Osteoblast (primary cell): ENCODE results near the gene EIF4E1B. TPM values are rescaled to one million over a fixed set of nuclear protein-coding genes. Genes with fewer than 3 reads are reported as not detected.

ENCODE experiments used
- DNase-seq: peaks from one replicate; pipeline ENCODE4 v3.0.0; 2011; ENCODE audit warnings: low spot score, mixed read lengths; ENCODE audit not compliant: insufficient read length; ENCODE audit errors: missing footprints
- H2AFZ ChIP-seq: 2 replicates; pipeline ENCODE4 v1.6.0; 2011; ENCODE audit warnings: mild to moderate bottlenecking, low read length
- H3K27ac ChIP-seq: 2 replicates; pipeline ENCODE4 v1.5.1; 2011; ENCODE audit warnings: mild to moderate bottlenecking, low read depth, low read length, moderate library complexity
- H3K27me3 ChIP-seq: 2 replicates; pipeline ENCODE4 v1.6.0; 2012; ENCODE audit warnings: mild to moderate bottlenecking, control low read depth, inconsistent platforms, low read length, moderate library complexity; ENCODE audit not compliant: insufficient read depth
- H3K36me3 ChIP-seq: 2 replicates; pipeline ENCODE4 v1.5.1; 2011; ENCODE audit warnings: mild to moderate bottlenecking, low read length, control low read depth, moderate library complexity; ENCODE audit not compliant: insufficient read depth
- H3K4me1 ChIP-seq: 2 replicates; pipeline ENCODE4 v1.5.1; 2011; ENCODE audit warnings: mild to moderate bottlenecking, low read length, control low read depth, moderate library complexity; ENCODE audit not compliant: insufficient read depth
- H3K4me2 ChIP-seq: 2 replicates; pipeline ENCODE4 v1.6.0; 2011; ENCODE audit warnings: mild to moderate bottlenecking, low read length; ENCODE audit not compliant: insufficient read depth
- H3K4me3 ChIP-seq: fragments of 200-600 bp; sonication (generic); 3 replicates; pipeline ENCODE4 v1.5.1; 2012; ENCODE audit warnings: mild to moderate bottlenecking, low read length, inconsistent platforms; ENCODE audit not compliant: insufficient read depth
- H3K79me2 ChIP-seq: 2 replicates; pipeline ENCODE4 v1.6.0; 2012; ENCODE audit warnings: mild to moderate bottlenecking, low read length, control low read depth, inconsistent platforms; ENCODE audit not compliant: insufficient read depth
- H3K9me3 ChIP-seq: 2 replicates; pipeline ENCODE4 v1.5.1; 2011; ENCODE audit warnings: low read depth, low read length, control low read depth
- H4K20me1 ChIP-seq: 2 replicates; pipeline ENCODE4 v1.6.0; 2012; ENCODE audit warnings: mild to moderate bottlenecking, low read length, control low read depth; ENCODE audit not compliant: insufficient read depth
- total RNA-seq: library from RNA; depleted of rRNA; stranded (reverse); fragments of >200 nt; gene quantifications from 2 replicates; pipeline ENCODE4 v1.2.3, GENCODE V29; 2012
- TF ChIP-seq, protein P1 (sequence below): IDR thresholded peaks from 2 replicates; pipeline ENCODE4 v1.5.1; 2011; ENCODE audit warnings: mild to moderate bottlenecking, low read depth, low read length, moderate library complexity; ENCODE audit errors: extremely low read depth

EIF4E1B gene
- total RNA-seq, 1 donor = not detected

GRCh38 chr5:176616511-176616910 is 14.0 kb upstream of the EIF4E1B start:
- H3K4me3 ChIP-seq = no peak overlapping the region
- H2AFZ ChIP-seq = no peak overlapping the region
- no peaks in the 10 kb centered on the region for H4K20me1 ChIP-seq
- H3K27me3 ChIP-seq = peaks cover 48% of the 10 kb centered on the region
- TF ChIP-seq, protein P1, sequence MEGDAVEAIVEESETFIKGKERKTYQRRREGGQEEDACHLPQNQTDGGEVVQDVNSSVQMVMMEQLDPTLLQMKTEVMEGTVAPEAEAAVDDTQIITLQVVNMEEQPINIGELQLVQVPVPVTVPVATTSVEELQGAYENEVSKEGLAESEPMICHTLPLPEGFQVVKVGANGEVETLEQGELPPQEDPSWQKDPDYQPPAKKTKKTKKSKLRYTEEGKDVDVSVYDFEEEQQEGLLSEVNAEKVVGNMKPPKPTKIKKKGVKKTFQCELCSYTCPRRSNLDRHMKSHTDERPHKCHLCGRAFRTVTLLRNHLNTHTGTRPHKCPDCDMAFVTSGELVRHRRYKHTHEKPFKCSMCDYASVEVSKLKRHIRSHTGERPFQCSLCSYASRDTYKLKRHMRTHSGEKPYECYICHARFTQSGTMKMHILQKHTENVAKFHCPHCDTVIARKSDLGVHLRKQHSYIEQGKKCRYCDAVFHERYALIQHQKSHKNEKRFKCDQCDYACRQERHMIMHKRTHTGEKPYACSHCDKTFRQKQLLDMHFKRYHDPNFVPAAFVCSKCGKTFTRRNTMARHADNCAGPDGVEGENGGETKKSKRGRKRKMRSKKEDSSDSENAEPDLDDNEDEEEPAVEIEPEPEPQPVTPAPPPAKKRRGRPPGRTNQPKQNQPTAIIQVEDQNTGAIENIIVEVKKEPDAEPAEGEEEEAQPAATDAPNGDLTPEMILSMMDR = no peak
- peaks cover 21% of the 10 kb centered on the region for H3K4me1 ChIP-seq
- no peak overlapping the region for H3K27ac ChIP-seq
- no peak overlapping the region for H3K4me2 ChIP-seq
- H3K79me2 ChIP-seq = no peaks in the 10 kb centered on the region
- no peak for DNase-seq
- no peaks in the 10 kb centered on the region for H3K9me3 ChIP-seq
- H3K36me3 ChIP-seq = no peaks in the 10 kb centered on the region

DNA sequence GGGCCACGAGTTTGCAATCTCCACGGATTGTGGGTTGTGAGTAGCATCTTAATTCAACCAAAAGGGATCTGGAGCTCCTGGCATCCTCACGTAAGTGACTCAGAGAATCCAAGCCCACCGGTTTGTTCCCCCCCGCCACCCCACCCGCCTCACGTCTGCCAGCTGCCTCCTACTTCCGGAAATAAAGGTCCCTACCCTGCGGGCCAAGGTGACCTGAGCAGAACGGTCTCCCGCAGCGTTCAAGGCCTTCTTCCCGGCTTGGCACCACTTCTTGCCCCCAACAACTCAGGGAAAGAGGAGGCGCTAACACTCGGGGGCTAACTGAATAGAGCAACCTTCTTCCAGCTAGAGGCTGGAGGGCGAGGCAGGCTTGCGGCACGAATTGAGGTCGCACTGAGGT is 11.7 kb upstream of the EIF4E1B start:
- TF ChIP-seq, protein P1 = no peak
- DNase-seq = no peak
- peaks cover 56% of the 10 kb centered on the region for H3K27me3 ChIP-seq
- peak overlapping the region; percentile 53 for H3K4me2 ChIP-seq
- H3K9me3 ChIP-seq = no peaks in the 10 kb centered on the region
- H3K27ac ChIP-seq = no peak overlapping the region
- H3K4me3 ChIP-seq = peak overlapping the region; percentile 40
- no peaks in the 10 kb centered on the region for H3K79me2 ChIP-seq
- H4K20me1 ChIP-seq = no peaks in the 10 kb centered on the region
- H3K36me3 ChIP-seq = no peaks in the 10 kb centered on the region
- H3K4me1 ChIP-seq = peaks cover 15% of the 10 kb centered on the region
- peak overlapping the region; percentile 68 for H2AFZ ChIP-seq

DNA sequence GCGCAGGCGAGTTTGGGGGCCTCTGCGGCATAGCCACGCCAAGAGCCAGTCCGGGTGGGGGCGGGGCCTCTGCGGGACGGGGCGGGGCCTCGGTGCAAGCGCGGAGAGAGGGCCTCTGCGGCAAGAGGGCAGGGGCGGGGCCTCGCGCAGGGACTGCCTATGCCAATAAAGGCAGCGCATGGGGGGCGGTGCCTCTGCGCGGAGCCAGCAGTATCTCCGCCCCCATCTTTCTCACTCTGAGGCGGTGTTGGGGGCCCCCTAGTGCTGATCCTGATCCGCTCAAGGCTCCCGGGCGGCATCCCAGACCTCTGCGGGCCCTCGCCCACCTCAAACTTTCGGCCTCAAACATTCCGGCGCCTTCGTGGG is 11.3 kb upstream of the EIF4E1B start:
- H3K4me3 ChIP-seq = peak overlapping the region; percentile 40

GRCh38 chr5:176619569-176620332 is 10.7 kb upstream of the EIF4E1B start:
- Histone ChIP-seq H3K9me3 (no peaks in the 10 kb centered on the region), H3K79me2 (no peaks in the 10 kb centered on the region), H3K36me3 (no peaks in the 10 kb centered on the region), H4K20me1 (no peaks in the 10 kb centered on the region), H3K4me1 (peaks cover 6% of the 10 kb centered on the region), H3K4me2 (peak overlapping the region; percentile 53), H3K27ac (no peak overlapping the region), H3K4me3 (no peak overlapping the region), H3K27me3 (peaks cover 62% of the 10 kb centered on the region), H2AFZ (no peak overlapping the region)
- DNase-seq = peak; percentile 80
- TF ChIP-seq, protein P1 = no peak

More for the DNA sequence above, 11.3 kb upstream of the EIF4E1B start:
- H3K9me3 ChIP-seq = no peaks in the 10 kb centered on the region
- peaks cover 11% of the 10 kb centered on the region for H3K4me1 ChIP-seq
- no peaks in the 10 kb centered on the region for H3K36me3 ChIP-seq
- no peaks in the 10 kb centered on the region for H3K79me2 ChIP-seq
- peak overlapping the region; percentile 53 for H3K4me2 ChIP-seq
- H2AFZ ChIP-seq = peak overlapping the region; percentile 68
- peaks cover 60% of the 10 kb centered on the region for H3K27me3 ChIP-seq
- no peaks in the 10 kb centered on the region for H4K20me1 ChIP-seq
- TF ChIP-seq, protein P1 = peak; percentile 52
- H3K27ac ChIP-seq = no peak overlapping the region
- peak; percentile 97 for DNase-seq
